Body of pancreas (tissue), 4 donors: ENCODE data around the gene ADORA1. TPM values are rescaled to one million over a fixed set of nuclear protein-coding genes. Genes with fewer than 3 reads are reported as not detected.

Experiments used
- ATAC-seq: fragments of 150-250 bp; one replicate; pipeline ENCODE4 v1.9.1; 2016
- DNase-seq, 4 donors: peaks; one replicate each; pipeline ENCODE4 v3.0.0-alpha.2; 2019
- H3K27ac ChIP-seq, 4 donors: fragments of 200-600 bp; sonication (generic); 1 replicate in 3 of 4; 2 replicates in 1 of 4; pipeline versions ENCODE4 v1.5.1 to v1.6.1; 2016 to 2019; ENCODE audit warnings: mild to moderate bottlenecking in 1 of 4, mixed read lengths in 1 of 4, moderate library complexity in 1 of 4
- H3K27me3 ChIP-seq, 2 donors: fragments of 200-600 bp; sonication (generic); one replicate each; pipeline ENCODE4 v1.6.0; 2016; ENCODE audit warnings: mild to moderate bottlenecking in 1 of 2
- H3K36me3 ChIP-seq, 2 donors: fragments of 200-600 bp; sonication (generic); replicated peaks in 1 of 2; 2 replicates each; pipeline ENCODE4 v1.5.1; 2016; ENCODE audit warnings: low read depth in 2 of 2; ENCODE audit not compliant: insufficient read depth in 1 of 2
- H3K4me1 ChIP-seq: fragments of 200-600 bp; sonication (generic); one replicate; pipeline ENCODE4 v1.6.0; 2016
- H3K4me3 ChIP-seq, 2 donors: fragments of 200-600 bp; sonication (generic); 1 replicate in 1 of 2; 2 replicates in 1 of 2; pipeline ENCODE4 v1.5.1; 2016 to 2019
- H3K9me3 ChIP-seq, 3 donors: fragments of 200-600 bp; sonication (generic); 1 replicate in 2 of 3; 2 replicates in 1 of 3; pipeline ENCODE4 v1.5.1; 2016
- CTCF ChIP-seq, 7 experiments: fragments of 450-650 bp in 4 of 7; fragments of 200-600 bp in 3 of 7; sonication (generic) in 3 of 7; IDR thresholded peaks; one replicate each; pipeline ENCODE4 v1.5.1; 2016 to 2019; ENCODE audit warnings: antibody characterized with exemption in 7 of 7
- POLR2A ChIP-seq, 3 donors: fragments of 450-650 bp; IDR thresholded peaks; one replicate each; pipeline ENCODE4 v1.6.1; 2016; ENCODE audit warnings: antibody characterized with exemption in 3 of 3, mild to moderate bottlenecking in 2 of 3
- WGBS, 2 donors: methylation state at CpG; one replicate each; pipeline ENCODE4 v1.1.5; 2017; 5-methylcytosine and 5-hydroxymethylcytosine counted together
- intact Hi-C: fragments of 100-400 bp; cut with DNase I; formaldehyde crosslinking; loops from one replicate; pipeline ENCODE4 v1.15.1; 2023
- total RNA-seq, 2 donors: library from RNA; depleted of rRNA; stranded (reverse); fragments of >200 nt; gene quantifications; one replicate each; pipeline ENCODE4 v1.1.0, GENCODE V29; 2016

ADORA1 gene
- total RNA-seq, 2 donors from 2014 or later: 16.1 to 21.1 TPM

GRCh38 chr1:203124011-203124410, 3.5 kb upstream of the ADORA1 start:
- no peak for ATAC-seq
- Histone ChIP-seq H3K4me3 (no peak overlapping the region), H3K27me3 (no peaks in the 10 kb centered on the region), H3K27ac (no peak overlapping the region), H3K4me1 (peaks cover 40% of the 10 kb centered on the region), H3K36me3 (no peaks in the 10 kb centered on the region), H3K9me3 (no peaks in the 10 kb centered on the region)
- no peak for DNase-seq
- TF ChIP-seq CTCF (IDR thresholded peaks at IDR 0.05) (no peak), POLR2A (IDR thresholded peaks at IDR 0.05) (no peak)
- 16 to 24% methylated on average over 5 of the region's 5 CpGs for WGBS, 2 donors
- intact Hi-C loops: no loop called here

DNA sequence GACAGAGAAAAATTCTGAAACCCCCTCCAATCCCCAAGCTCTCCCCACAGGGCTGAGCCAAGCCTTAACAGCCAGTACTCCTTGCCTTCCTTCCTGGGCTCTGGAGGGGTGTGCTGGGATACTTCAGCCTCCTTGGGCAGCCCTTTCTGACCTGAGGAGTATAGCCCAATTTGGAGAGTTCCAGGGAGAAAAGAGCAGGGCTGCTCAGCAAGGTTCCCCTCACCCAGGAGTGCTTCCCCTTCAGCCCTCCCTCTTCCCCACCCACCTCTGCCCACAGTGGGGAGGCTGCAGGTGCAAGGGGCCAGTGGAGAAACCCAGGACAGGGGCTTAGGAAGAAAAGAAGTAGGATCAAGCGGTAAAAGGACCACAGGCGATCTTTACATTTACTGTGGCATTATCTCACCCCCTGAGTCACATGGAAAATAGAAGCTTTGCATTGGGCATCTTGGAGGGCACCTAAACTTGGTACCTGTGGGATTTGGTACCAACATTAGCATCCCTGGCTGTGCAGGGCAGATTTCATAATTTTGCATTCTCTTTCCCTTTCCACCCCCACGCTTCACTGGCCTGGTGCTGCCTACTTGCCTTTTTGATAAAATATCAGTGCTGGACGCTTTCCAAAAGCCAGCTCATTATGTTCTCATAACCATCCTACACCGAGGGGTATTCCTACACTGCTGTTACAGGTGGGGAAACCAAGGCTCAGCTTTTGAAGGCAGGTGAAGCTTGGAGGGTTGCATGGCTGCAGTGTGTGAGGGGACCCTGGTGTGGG, 2.8 kb upstream of the ADORA1 start:
- no peaks in the 10 kb centered on the region for H3K9me3 ChIP-seq
- DNase-seq (no peak), ATAC-seq (no peak)
- no peaks in the 10 kb centered on the region for H3K27me3 ChIP-seq
- no peak overlapping the region for H3K27ac ChIP-seq
- 48 to 49% methylated on average over 5 of the region's 5 CpGs for WGBS, 2 donors
- intact Hi-C loops: no loop called here
- H3K4me3 ChIP-seq: no peak overlapping the region
- H3K36me3 ChIP-seq: no peaks in the 10 kb centered on the region
- H3K4me1 ChIP-seq: peaks cover 42% of the 10 kb centered on the region
- no peak for TF ChIP-seq CTCF (IDR thresholded peaks at IDR 0.05)
- no peak for TF ChIP-seq POLR2A (IDR thresholded peaks at IDR 0.05)

DNA sequence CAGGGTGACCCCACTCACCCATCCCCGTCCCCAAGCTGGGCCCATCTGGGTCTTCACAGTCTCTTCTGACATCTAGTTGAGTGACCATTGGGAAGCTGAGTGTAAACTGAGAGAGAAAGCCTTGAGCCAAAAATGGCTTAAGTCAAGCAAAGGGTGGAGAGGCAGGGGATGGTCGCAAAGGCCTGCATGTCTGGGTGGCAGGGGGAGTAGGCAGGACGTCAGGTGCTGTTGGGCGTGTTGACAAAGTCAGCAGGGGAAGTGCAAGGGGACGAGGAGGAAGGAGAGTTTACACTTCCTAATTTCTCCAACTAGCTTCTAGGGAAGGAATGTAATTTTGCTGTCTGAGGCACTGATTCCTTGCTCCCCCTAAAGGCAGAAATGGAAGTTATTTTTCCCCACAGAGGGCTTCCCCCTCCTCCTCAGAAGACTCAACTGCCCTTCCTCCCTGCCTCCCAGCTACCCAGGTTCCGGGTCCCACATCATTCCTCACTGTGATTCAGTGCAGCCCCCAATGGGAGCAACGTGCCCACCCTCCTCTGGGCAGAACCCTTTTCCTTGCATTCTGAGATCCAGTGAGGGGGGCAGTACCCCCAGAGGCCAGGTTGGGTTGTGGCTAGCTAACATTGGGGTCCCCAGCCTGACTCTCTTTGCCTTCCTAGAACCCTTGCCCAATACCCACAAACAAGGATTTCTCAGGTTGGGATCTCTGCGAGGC, 1.2 kb upstream of the ADORA1 start:
- ATAC-seq: peak; percentile 19
- peak overlapping the region; percentile 22 to 86 (median 68) for H3K27ac ChIP-seq
- H3K9me3 ChIP-seq: no peaks in the 10 kb centered on the region
- intact Hi-C loops: no loop called here
- no peak for TF ChIP-seq POLR2A (IDR thresholded peaks at IDR 0.05)
- peak in 5 of 7 experiments; percentile 10 to 55 (median 45) for TF ChIP-seq CTCF (IDR thresholded peaks at IDR 0.05)
- H3K36me3 ChIP-seq: no peaks in the 10 kb centered on the region
- no peak for DNase-seq
- H3K27me3 ChIP-seq: no peaks in the 10 kb centered on the region
- peaks cover 58% of the 10 kb centered on the region for H3K4me1 ChIP-seq
- no peak overlapping the region for H3K4me3 ChIP-seq
- 29 to 35% methylated on average over 7 to 8 of the region's 8 CpGs for WGBS, 2 donors

- no peaks in the 10 kb centered on the region for H3K27me3 ChIP-seq
- H3K4me3 ChIP-seq: no peak overlapping the region
- WGBS, 2 donors: 16% methylated on average over 11 to 12 of the region's 12 CpGs
- peak overlapping the region; percentile 33 to 86 (median 68) for H3K27ac ChIP-seq
- TF ChIP-seq POLR2A (IDR thresholded peaks at IDR 0.05) (no peak), CTCF (IDR thresholded peaks at IDR 0.05) (no peak)
- no peak for ATAC-seq
- intact Hi-C loops: no loop called here
- no peaks in the 10 kb centered on the region for H3K36me3 ChIP-seq
- peaks cover 63% of the 10 kb centered on the region for H3K4me1 ChIP-seq
- H3K9me3 ChIP-seq: no peaks in the 10 kb centered on the region
- no peak for DNase-seq
Observed at GRCh38 chr1:203126866-203127665, 460 bp upstream of the ADORA1 start.
